GM12891 (cell line): ENCODE results near the gene CYP27A1.

Experiments
- DNase-seq: peaks from one replicate; pipeline ENCODE4 v3.0.0; 2011; ENCODE audit warnings: low spot score; ENCODE audit not compliant: insufficient read length
- FAIRE-seq: peaks from 2 replicates; lab custom pipeline; 2011; peaks lifted over from hg19 to GRCh38; lab: Jason Lieb, UNC
- PAX5 ChIP-seq: IDR thresholded peaks from 2 replicates; pipeline ENCODE4 v1.6.1; 2011; ENCODE audit warnings: low read length, moderate library complexity, mild to moderate bottlenecking; ENCODE audit not compliant: insufficient read depth, severe bottlenecking
- POLR2A ChIP-seq: IDR thresholded peaks from 2 replicates; pipeline ENCODE4 v1.6.1; 2011; ENCODE audit warnings: low read depth, low read length, control low read depth
- POLR2AphosphoS5 ChIP-seq: IDR thresholded peaks from 2 replicates; pipeline ENCODE4 v1.6.1; 2011; ENCODE audit warnings: low read depth, low read length, control low read depth
- POU2F2 ChIP-seq: IDR thresholded peaks from 2 replicates; pipeline ENCODE4 v1.6.1; 2011; ENCODE audit warnings: low read depth, mild to moderate bottlenecking, control low read depth, low read length, moderate library complexity
- SPI1 ChIP-seq: IDR thresholded peaks from 2 replicates; pipeline ENCODE4 v1.6.1; 2011; ENCODE audit warnings: low read depth, low read length, control low read depth
- TAF1 ChIP-seq: IDR thresholded peaks from 2 replicates; pipeline ENCODE4 v1.6.1; 2011; ENCODE audit warnings: low read depth, low read length, control low read depth

The CYP27A1 gene

GRCh38 chr2:218815649-218816048, 33.7 kb downstream of the CYP27A1 start:
- DNase-seq (no peak), FAIRE-seq (no peak)
- no peak for TF ChIP-seq POLR2AphosphoS5
- no peak for TF ChIP-seq PAX5
- TF ChIP-seq POLR2A, result no peak
- no peak for TF ChIP-seq TAF1
- TF ChIP-seq SPI1, result no peak
- TF ChIP-seq POU2F2, result no peak

GRCh38 chr2:218816561-218817011, 34.6 kb downstream of the CYP27A1 start:
- no peak for DNase-seq
- TF ChIP-seq TAF1 (no peak), SPI1 (no peak), POLR2A (no peak)

GRCh38 chr2:218819093-218819492, 37.1 kb downstream of the CYP27A1 start:
- FAIRE-seq (no peak), DNase-seq (no peak)
- no peak for TF ChIP-seq POLR2A
- no peak for TF ChIP-seq POU2F2
- TF ChIP-seq PAX5, result no peak
- TF ChIP-seq SPI1, result no peak

More at GRCh38 chr2:218816561-218817011, 34.6 kb downstream of the CYP27A1 start:
- no peak for FAIRE-seq

- no peak for DNase-seq
- TF ChIP-seq POU2F2 (no peak), PAX5 (no peak), TAF1 (no peak), POLR2AphosphoS5 (no peak), POLR2A (no peak)
- FAIRE-seq, result no peak
Observed at GRCh38 chr2:218820746-218821369, 38.9 kb downstream of the CYP27A1 start.

- no peak for TF ChIP-seq POU2F2
- TF ChIP-seq SPI1, result no peak
- no peak for TF ChIP-seq POLR2A
- TF ChIP-seq POLR2AphosphoS5, result no peak
- no peak for TF ChIP-seq PAX5
- no peak for TF ChIP-seq TAF1
- FAIRE-seq (no peak), DNase-seq (no peak)
Observed at GRCh38 chr2:218821605-218822211, 39.8 kb downstream of the CYP27A1 start.

GRCh38 chr2:218822622-218823021, 40.7 kb downstream of the CYP27A1 start:
- TF ChIP-seq PAX5 (no peak), POU2F2 (no peak), POLR2AphosphoS5 (no peak), SPI1 (no peak), POLR2A (no peak), TAF1 (no peak)
- FAIRE-seq (no peak), DNase-seq (no peak)

GRCh38 chr2:218823196-218823855, 41.4 kb downstream of the CYP27A1 start:
- DNase-seq, result no peak
- no peak for TF ChIP-seq SPI1
- no peak for TF ChIP-seq POLR2AphosphoS5
- no peak for TF ChIP-seq TAF1
- TF ChIP-seq PAX5, result no peak
- no peak for TF ChIP-seq POU2F2
- TF ChIP-seq POLR2A, result no peak
- FAIRE-seq, result no peak

GRCh38 chr2:218824004-218824403, 42.1 kb downstream of the CYP27A1 start:
- FAIRE-seq, result no peak
- no peak for DNase-seq
- TF ChIP-seq SPI1 (no peak), PAX5 (no peak), POLR2AphosphoS5 (no peak), POLR2A (no peak), TAF1 (no peak), POU2F2 (no peak)

- DNase-seq, result no peak
- FAIRE-seq, result no peak
- TF ChIP-seq PAX5 (no peak), TAF1 (no peak), POLR2AphosphoS5 (no peak), POU2F2 (no peak), POLR2A (no peak), SPI1 (no peak)
Observed at GRCh38 chr2:218826791-218827190, 44.8 kb downstream of the CYP27A1 start.

- no peak for TF ChIP-seq TAF1
- no peak for TF ChIP-seq POU2F2
- TF ChIP-seq PAX5, result no peak
- no peak for TF ChIP-seq POLR2AphosphoS5
- TF ChIP-seq SPI1, result no peak
- TF ChIP-seq POLR2A, result no peak
- DNase-seq, result no peak
- no peak for FAIRE-seq
Observed at GRCh38 chr2:218827701-218828476, 45.9 kb downstream of the CYP27A1 start.

GRCh38 chr2:218828477-218828778, 46.5 kb downstream of the CYP27A1 start:
- FAIRE-seq (no peak), DNase-seq (no peak)
- TF ChIP-seq PAX5 (no peak), POLR2A (no peak), POU2F2 (no peak), SPI1 (no peak), POLR2AphosphoS5 (no peak), TAF1 (no peak)
